DMS53 treated with DMSO at 0.1 percent for 48 hours (cell line): ENCODE measurements around the gene PNPLA2.

Experiments
- DNase-seq: peaks from one replicate; lab custom pipeline; 2025; ENCODE audit not compliant: unreplicated experiment; lab: John Stamatoyannopoulos, UW

PNPLA2 gene

DNA sequence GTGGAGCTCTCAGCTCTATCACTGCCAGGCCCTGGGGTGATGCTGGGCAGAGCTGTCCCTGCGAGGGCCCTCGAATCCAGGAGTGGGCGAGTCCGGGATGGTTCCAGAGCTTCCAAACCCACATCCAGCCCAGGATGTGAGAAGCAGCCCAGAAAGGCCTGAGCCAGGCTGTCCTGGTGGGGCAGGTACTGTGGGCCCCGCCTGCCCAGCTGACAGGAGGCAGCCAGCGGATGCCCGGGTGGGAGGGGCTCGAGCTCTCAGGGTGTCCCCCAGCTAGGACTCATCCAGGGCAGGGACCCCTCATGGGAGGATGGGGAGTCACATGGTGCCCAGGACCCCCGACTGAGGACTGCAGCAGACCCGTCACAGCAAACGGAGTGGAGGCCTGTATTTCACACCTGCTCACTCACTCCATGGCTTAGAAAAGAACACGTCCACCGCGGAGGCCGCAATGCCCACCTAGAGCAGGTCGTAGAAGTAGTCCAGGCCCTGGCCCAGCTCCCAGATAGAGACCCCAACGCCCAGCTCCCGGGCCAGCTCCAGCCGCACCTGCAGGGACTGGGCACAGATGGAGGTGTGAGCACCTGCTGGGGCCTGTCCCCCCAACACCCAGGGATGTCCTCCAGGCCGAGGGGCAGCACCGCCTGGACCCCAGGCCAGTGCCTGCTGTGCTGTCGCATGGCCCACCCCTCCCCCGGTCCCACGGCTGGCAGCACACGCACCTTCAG, 50.8 kb downstream of the PNPLA2 start:
- DNase-seq, result no peak

DNA sequence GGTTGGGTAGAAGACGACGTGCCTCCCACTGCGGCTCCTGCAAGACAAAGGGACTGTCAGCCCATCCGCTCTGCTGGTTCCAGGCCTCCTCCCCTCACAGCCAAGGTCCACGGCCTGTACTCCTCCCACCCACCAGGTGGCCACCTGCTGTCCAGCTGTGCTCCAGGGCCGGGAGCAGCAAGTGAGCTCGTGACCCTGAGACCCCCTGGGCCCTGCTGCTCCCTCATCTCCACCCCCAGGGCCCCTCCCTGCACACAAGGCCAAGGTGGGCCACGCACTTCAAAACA, 51.4 kb downstream of the PNPLA2 start:
- DNase-seq, result no peak

DNA sequence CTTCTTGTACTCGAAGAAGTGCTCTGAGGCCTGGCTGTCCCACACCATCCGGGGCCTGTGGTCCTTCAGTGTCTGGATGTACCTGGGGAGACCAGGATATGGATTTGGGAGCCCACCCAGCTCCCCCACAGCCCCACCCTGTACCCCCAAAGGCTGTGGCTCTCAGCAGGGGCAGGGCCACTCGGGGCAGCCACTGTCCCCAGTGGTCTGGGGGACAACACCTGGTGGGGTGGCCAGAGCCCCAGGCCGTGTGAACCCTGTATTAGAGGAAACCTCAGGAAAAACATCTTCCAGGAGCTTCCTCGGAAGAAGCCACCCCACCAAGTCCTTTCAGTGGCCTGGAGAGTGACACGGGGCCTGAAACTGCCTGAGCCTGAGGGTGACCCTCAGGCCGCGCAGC, 51.7 kb downstream of the PNPLA2 start:
- DNase-seq, result no peak

DNA sequence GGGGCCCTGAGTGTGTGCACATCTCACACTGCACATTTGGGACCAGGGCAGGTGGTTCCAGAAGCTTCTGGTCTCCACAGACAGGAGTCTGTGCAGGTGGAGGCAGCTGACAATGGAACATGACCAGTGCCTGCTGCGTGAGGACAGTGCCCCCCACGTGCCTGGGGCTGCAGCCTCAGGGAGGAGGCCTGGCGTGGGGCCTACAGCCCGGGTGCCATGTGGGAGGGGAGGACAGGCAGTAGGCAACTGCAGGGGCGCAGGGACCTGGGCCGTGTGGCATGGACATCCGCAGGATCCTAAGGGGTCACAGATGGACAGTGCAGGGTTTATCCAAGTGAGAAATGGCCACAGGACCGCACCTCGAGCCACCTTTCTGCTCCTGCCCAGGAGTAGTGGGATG, 52.8 kb downstream of the PNPLA2 start:
- DNase-seq, result no peak

DNA sequence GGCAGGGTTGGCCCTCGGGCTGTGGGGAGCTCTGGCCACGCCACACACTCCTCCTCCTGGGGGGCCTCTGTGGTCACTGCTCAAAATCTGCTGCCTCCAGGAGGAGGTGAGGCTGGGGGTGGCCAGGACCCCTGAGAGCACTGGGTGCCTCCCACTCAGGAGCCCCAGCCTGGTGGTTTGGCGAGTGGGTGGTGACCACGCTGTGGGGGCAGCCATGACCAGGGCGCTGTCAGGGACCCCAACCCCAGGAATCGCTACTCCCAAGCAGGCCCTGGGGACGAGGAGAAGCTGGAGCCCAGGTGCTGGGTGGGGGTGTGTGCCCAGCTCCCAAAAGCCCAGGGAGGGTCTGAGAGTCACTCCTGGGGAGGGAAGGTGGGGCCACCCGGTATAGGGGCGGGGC, 54.1 kb downstream of the PNPLA2 start:
- no peak for DNase-seq

DNA sequence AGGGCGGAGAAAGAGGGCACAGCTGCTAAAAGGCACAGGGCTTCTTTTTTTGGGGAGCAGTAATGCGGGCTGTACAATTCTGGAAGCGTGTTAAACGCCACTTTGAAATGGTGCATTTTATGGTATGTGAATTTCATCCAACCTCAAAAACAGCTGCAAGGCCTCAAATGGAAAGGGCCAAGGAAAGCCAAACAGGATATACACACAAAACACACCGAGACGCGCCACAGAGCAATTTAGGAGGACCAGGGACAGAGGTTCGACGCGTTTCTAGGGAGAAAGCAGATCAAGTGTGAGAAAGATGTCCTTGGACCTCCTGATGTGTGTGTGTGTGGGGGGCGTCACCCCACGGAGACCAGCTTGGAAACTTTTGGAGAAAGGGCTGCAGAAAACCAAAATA, 55.0 kb downstream of the PNPLA2 start:
- DNase-seq, result no peak
